ENCODE results near the gene TMSB4X.
"Not testable (repeated sequence)": the region's sequence is repeated elsewhere in the genome, so short reads cannot be mapped to it uniquely, and the experiment has no call there.

The TMSB4X gene

GRCh38 chrX:13014111-13015096, 39.5 kb downstream of the TMSB4X start:
- no peak for DNase-seq (ENCODE audit: low spot score)
- no peak for TF ChIP-seq CTCF (IDR thresholded peaks at IDR 0.05; ENCODE audit: poor library complexity, severe bottlenecking)

GRCh38 chrX:13015536-13016236, 40.8 kb downstream of the TMSB4X start:
- ATAC-seq (ENCODE audit: low read depth): no peak
- Histone ChIP-seq H3K4me1 (ENCODE audit: insufficient read depth, poor library complexity, severe bottlenecking) (peaks cover 4% of the 10 kb centered on the region), H3K9me3 (ENCODE audit: severe bottlenecking) (no peaks in the 10 kb centered on the region), H3K27ac (ENCODE audit: poor library complexity, severe bottlenecking) (no peak overlapping the region), H3K4me3 (ENCODE audit: severe bottlenecking) (no peak overlapping the region), H3K36me3 (ENCODE audit: low read depth) (no peaks in the 10 kb centered on the region), H3K27me3 (ENCODE audit: insufficient read depth, poor library complexity, severe bottlenecking) (no peaks in the 10 kb centered on the region)
- no peak for DNase-seq (ENCODE audit: low spot score)
- no peak for TF ChIP-seq CTCF (IDR thresholded peaks at IDR 0.05; ENCODE audit: poor library complexity, severe bottlenecking)

More at GRCh38 chrX:13014111-13015096, 39.5 kb downstream of the TMSB4X start:
- no peaks in the 10 kb centered on the region for H3K27me3 ChIP-seq (ENCODE audit: insufficient read depth, poor library complexity, severe bottlenecking)
- no peak overlapping the region for H3K27ac ChIP-seq (ENCODE audit: poor library complexity, severe bottlenecking)
- no peaks in the 10 kb centered on the region for H3K9me3 ChIP-seq (ENCODE audit: severe bottlenecking)
- H3K4me3 ChIP-seq (ENCODE audit: severe bottlenecking): no peak overlapping the region
- no peaks in the 10 kb centered on the region for H3K36me3 ChIP-seq (ENCODE audit: low read depth)
- ATAC-seq (ENCODE audit: low read depth): no peak
- H3K4me1 ChIP-seq (ENCODE audit: insufficient read depth, poor library complexity, severe bottlenecking): peaks cover 4% of the 10 kb centered on the region

DNA sequence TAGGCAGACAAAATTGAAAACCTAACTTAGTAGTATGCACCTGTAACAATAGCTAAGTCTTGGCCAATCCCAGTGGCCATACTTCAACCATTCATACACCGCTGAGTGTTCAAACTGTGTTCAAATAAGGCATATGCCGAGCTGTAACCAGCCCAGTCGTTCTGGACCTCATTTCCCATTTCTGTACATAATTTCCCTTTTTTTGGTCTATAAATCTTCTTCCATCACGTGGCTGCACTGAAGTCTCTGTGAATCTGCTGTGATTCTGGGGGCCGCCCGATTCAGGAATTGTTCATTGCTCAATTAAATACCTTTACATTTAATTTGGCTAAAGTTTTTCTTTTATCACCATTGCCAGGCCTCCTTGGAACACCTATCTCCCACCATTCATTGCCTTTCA, 41.8 kb downstream of the TMSB4X start:
- not testable (repeated sequence) for H3K4me1 ChIP-seq (ENCODE audit: insufficient read depth, poor library complexity, severe bottlenecking); H3K36me3 ChIP-seq (ENCODE audit: low read depth); H3K27me3 ChIP-seq (ENCODE audit: insufficient read depth, poor library complexity, severe bottlenecking); H3K4me3 ChIP-seq (ENCODE audit: severe bottlenecking); H3K27ac ChIP-seq (ENCODE audit: poor library complexity, severe bottlenecking); DNase-seq (ENCODE audit: low spot score); H3K9me3 ChIP-seq (ENCODE audit: severe bottlenecking); ATAC-seq (ENCODE audit: low read depth)

DNA sequence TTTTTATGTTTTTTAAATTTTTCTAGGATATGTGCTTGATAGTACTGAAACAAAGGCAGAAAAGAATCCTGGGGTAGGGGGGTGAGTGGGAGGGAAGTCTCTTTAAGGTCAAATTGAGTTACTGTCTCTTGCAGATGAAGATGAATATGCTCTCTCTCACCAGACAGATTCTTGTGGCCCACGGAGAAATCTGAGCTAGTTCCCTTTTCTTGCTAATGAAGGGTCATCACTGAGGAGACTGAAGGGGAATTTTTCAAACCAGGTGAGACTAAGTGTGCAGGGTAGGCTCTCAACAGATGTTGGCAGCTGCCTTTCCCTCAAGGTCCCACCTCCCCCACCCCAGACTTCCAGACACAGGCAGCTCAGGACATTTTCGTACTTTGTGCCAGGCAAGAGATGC, 48.0 kb downstream of the TMSB4X start:
- no peak for TF ChIP-seq CTCF (IDR thresholded peaks at IDR 0.05; ENCODE audit: poor library complexity, severe bottlenecking)
- Histone ChIP-seq H3K27ac (ENCODE audit: poor library complexity, severe bottlenecking) (no peak overlapping the region), H3K4me1 (ENCODE audit: insufficient read depth, poor library complexity, severe bottlenecking) (peaks cover 6% of the 10 kb centered on the region), H3K9me3 (ENCODE audit: severe bottlenecking) (no peaks in the 10 kb centered on the region), H3K4me3 (ENCODE audit: severe bottlenecking) (no peak overlapping the region), H3K36me3 (ENCODE audit: low read depth) (no peaks in the 10 kb centered on the region), H3K27me3 (ENCODE audit: insufficient read depth, poor library complexity, severe bottlenecking) (no peaks in the 10 kb centered on the region)
- DNase-seq (ENCODE audit: low spot score) (no peak), ATAC-seq (ENCODE audit: low read depth) (no peak)

- DNase-seq (ENCODE audit: low spot score): no peak
- Histone ChIP-seq H3K27ac (ENCODE audit: poor library complexity, severe bottlenecking) (no peak overlapping the region), H3K4me1 (ENCODE audit: insufficient read depth, poor library complexity, severe bottlenecking) (peaks cover 7% of the 10 kb centered on the region), H3K4me3 (ENCODE audit: severe bottlenecking) (no peak overlapping the region), H3K27me3 (ENCODE audit: insufficient read depth, poor library complexity, severe bottlenecking) (no peaks in the 10 kb centered on the region), H3K9me3 (ENCODE audit: severe bottlenecking) (no peaks in the 10 kb centered on the region), H3K36me3 (ENCODE audit: low read depth) (no peaks in the 10 kb centered on the region)
- ATAC-seq (ENCODE audit: low read depth): no peak
- no peak for TF ChIP-seq CTCF (IDR thresholded peaks at IDR 0.05; ENCODE audit: poor library complexity, severe bottlenecking)
Observed at GRCh38 chrX:13023567-13023966, 48.7 kb downstream of the TMSB4X start.
